ENCODE measurements around the gene ADGRG3.
"Not testable (repeated sequence)": the region's sequence is repeated elsewhere in the genome, so short reads cannot be mapped to it uniquely, and the experiment has no call there.

ADGRG3 gene

GRCh38 chr16:57711346-57711745 lies 43.2 kb downstream of the ADGRG3 start:
- Histone ChIP-seq H3K27me3 (ENCODE audit: control insufficient read depth, insufficient read depth, low read length, poor library complexity, severe bottlenecking) (no peaks in the 10 kb centered on the region), H3K4me3 (ENCODE audit: insufficient read depth, low read depth, low read length) (no peak overlapping the region), H3K36me3 (ENCODE audit: control insufficient read depth, insufficient read depth, low read length) (no peaks in the 10 kb centered on the region), H3K4me1 (ENCODE audit: control insufficient read depth, insufficient read depth, low read length) (no peaks in the 10 kb centered on the region), H3K27ac (ENCODE audit: insufficient read depth, low read depth, low read length, poor library complexity, severe bottlenecking) (no peak overlapping the region), H3K9me3 (ENCODE audit: control insufficient read depth, low read length) (no peaks in the 10 kb centered on the region)
- 93 to 96% methylated on average over 5 of the region's 5 CpGs for WGBS, 2 experiments

GRCh38 chr16:57711993-57712392 lies 43.9 kb downstream of the ADGRG3 start:
- Histone ChIP-seq H3K4me3 (ENCODE audit: insufficient read depth, low read depth, low read length) (no peak overlapping the region), H3K27ac (ENCODE audit: insufficient read depth, low read depth, low read length, poor library complexity, severe bottlenecking) (no peak overlapping the region), H3K36me3 (ENCODE audit: control insufficient read depth, insufficient read depth, low read length) (no peaks in the 10 kb centered on the region), H3K9me3 (ENCODE audit: control insufficient read depth, low read length) (no peaks in the 10 kb centered on the region), H3K4me1 (ENCODE audit: control insufficient read depth, insufficient read depth, low read length) (no peaks in the 10 kb centered on the region), H3K27me3 (ENCODE audit: control insufficient read depth, insufficient read depth, low read length, poor library complexity, severe bottlenecking) (no peaks in the 10 kb centered on the region)
- 85 to 93% methylated on average over 2 to 3 of the region's 3 CpGs for WGBS, 2 experiments

GRCh38 chr16:57712569-57712968 lies 44.5 kb downstream of the ADGRG3 start:
- not testable (repeated sequence) for H3K27me3 ChIP-seq (ENCODE audit: control insufficient read depth, insufficient read depth, low read length, poor library complexity, severe bottlenecking); H3K4me3 ChIP-seq (ENCODE audit: insufficient read depth, low read depth, low read length); H3K4me1 ChIP-seq (ENCODE audit: control insufficient read depth, insufficient read depth, low read length); H3K9me3 ChIP-seq (ENCODE audit: control insufficient read depth, low read length); H3K27ac ChIP-seq (ENCODE audit: insufficient read depth, low read depth, low read length, poor library complexity, severe bottlenecking); H3K36me3 ChIP-seq (ENCODE audit: control insufficient read depth, insufficient read depth, low read length)
- 85 to 89% methylated on average over 6 of the region's 6 CpGs for WGBS, 2 experiments

GRCh38 chr16:57713596-57713995 lies 45.5 kb downstream of the ADGRG3 start:
- Histone ChIP-seq H3K27me3 (ENCODE audit: control insufficient read depth, insufficient read depth, low read length, poor library complexity, severe bottlenecking) (no peaks in the 10 kb centered on the region), H3K4me3 (ENCODE audit: insufficient read depth, low read depth, low read length) (no peak overlapping the region), H3K36me3 (ENCODE audit: control insufficient read depth, insufficient read depth, low read length) (no peaks in the 10 kb centered on the region), H3K27ac (ENCODE audit: insufficient read depth, low read depth, low read length, poor library complexity, severe bottlenecking) (no peak overlapping the region), H3K4me1 (ENCODE audit: control insufficient read depth, insufficient read depth, low read length) (no peaks in the 10 kb centered on the region), H3K9me3 (ENCODE audit: control insufficient read depth, low read length) (no peaks in the 10 kb centered on the region)
- 91 to 97% methylated on average over 8 of the region's 8 CpGs for WGBS, 2 experiments

- no peaks in the 10 kb centered on the region for H3K27me3 ChIP-seq (ENCODE audit: control insufficient read depth, insufficient read depth, low read length, poor library complexity, severe bottlenecking)
- no peaks in the 10 kb centered on the region for H3K36me3 ChIP-seq (ENCODE audit: control insufficient read depth, insufficient read depth, low read length)
- no peaks in the 10 kb centered on the region for H3K9me3 ChIP-seq (ENCODE audit: control insufficient read depth, low read length)
- H3K27ac ChIP-seq (ENCODE audit: insufficient read depth, low read depth, low read length, poor library complexity, severe bottlenecking), result no peak overlapping the region
- H3K4me1 ChIP-seq (ENCODE audit: control insufficient read depth, insufficient read depth, low read length), result no peaks in the 10 kb centered on the region
- 90% methylated on average over 6 of the region's 6 CpGs for whole genome bisulfite sequencing, 2 experiments
- no peak overlapping the region for H3K4me3 ChIP-seq (ENCODE audit: insufficient read depth, low read depth, low read length)
Measured at GRCh38 chr16:57714047-57714446, 45.9 kb downstream of the ADGRG3 start.

- Histone ChIP-seq H3K27ac (ENCODE audit: insufficient read depth, low read depth, low read length, poor library complexity, severe bottlenecking) (no peak overlapping the region), H3K27me3 (ENCODE audit: control insufficient read depth, insufficient read depth, low read length, poor library complexity, severe bottlenecking) (no peaks in the 10 kb centered on the region), H3K4me1 (ENCODE audit: control insufficient read depth, insufficient read depth, low read length) (no peaks in the 10 kb centered on the region), H3K36me3 (ENCODE audit: control insufficient read depth, insufficient read depth, low read length) (no peaks in the 10 kb centered on the region), H3K4me3 (ENCODE audit: insufficient read depth, low read depth, low read length) (no peak overlapping the region), H3K9me3 (ENCODE audit: control insufficient read depth, low read length) (no peaks in the 10 kb centered on the region)
- WGBS, 2 experiments, result 82 to 83% methylated on average over 3 of the region's 3 CpGs
Measured at GRCh38 chr16:57720142-57720575, 52.1 kb downstream of the ADGRG3 start.

GRCh38 chr16:57721356-57722209 lies 53.5 kb downstream of the ADGRG3 start:
- Histone ChIP-seq H3K4me1 (ENCODE audit: control insufficient read depth, insufficient read depth, low read length) (no peaks in the 10 kb centered on the region), H3K27me3 (ENCODE audit: control insufficient read depth, insufficient read depth, low read length, poor library complexity, severe bottlenecking) (no peaks in the 10 kb centered on the region), H3K27ac (ENCODE audit: insufficient read depth, low read depth, low read length, poor library complexity, severe bottlenecking) (no peak overlapping the region), H3K36me3 (ENCODE audit: control insufficient read depth, insufficient read depth, low read length) (no peaks in the 10 kb centered on the region), H3K4me3 (ENCODE audit: insufficient read depth, low read depth, low read length) (no peak overlapping the region), H3K9me3 (ENCODE audit: control insufficient read depth, low read length) (no peaks in the 10 kb centered on the region)
- WGBS, 2 experiments, result 86 to 90% methylated on average over 11 to 17 of the region's 17 CpGs

GRCh38 chr16:57722210-57722499 lies 54.0 kb downstream of the ADGRG3 start:
- Histone ChIP-seq H3K9me3 (ENCODE audit: control insufficient read depth, low read length) (no peaks in the 10 kb centered on the region), H3K27ac (ENCODE audit: insufficient read depth, low read depth, low read length, poor library complexity, severe bottlenecking) (no peak overlapping the region), H3K27me3 (ENCODE audit: control insufficient read depth, insufficient read depth, low read length, poor library complexity, severe bottlenecking) (no peaks in the 10 kb centered on the region), H3K4me1 (ENCODE audit: control insufficient read depth, insufficient read depth, low read length) (no peaks in the 10 kb centered on the region), H3K36me3 (ENCODE audit: control insufficient read depth, insufficient read depth, low read length) (no peaks in the 10 kb centered on the region), H3K4me3 (ENCODE audit: insufficient read depth, low read depth, low read length) (no peak overlapping the region)
- WGBS, 2 experiments, result 90 to 93% methylated on average over 2 of the region's 2 CpGs

GRCh38 chr16:57722651-57723050 lies 54.5 kb downstream of the ADGRG3 start:
- Histone ChIP-seq H3K36me3 (ENCODE audit: control insufficient read depth, insufficient read depth, low read length) (no peaks in the 10 kb centered on the region), H3K27ac (ENCODE audit: insufficient read depth, low read depth, low read length, poor library complexity, severe bottlenecking) (no peak overlapping the region), H3K4me3 (ENCODE audit: insufficient read depth, low read depth, low read length) (no peak overlapping the region), H3K4me1 (ENCODE audit: control insufficient read depth, insufficient read depth, low read length) (no peaks in the 10 kb centered on the region), H3K9me3 (ENCODE audit: control insufficient read depth, low read length) (no peaks in the 10 kb centered on the region), H3K27me3 (ENCODE audit: control insufficient read depth, insufficient read depth, low read length, poor library complexity, severe bottlenecking) (no peaks in the 10 kb centered on the region)
- 87 to 88% methylated on average over 11 of the region's 11 CpGs for WGBS, 2 experiments

- H3K4me1 ChIP-seq (ENCODE audit: control insufficient read depth, insufficient read depth, low read length), result no peaks in the 10 kb centered on the region
- H3K4me3 ChIP-seq (ENCODE audit: insufficient read depth, low read depth, low read length), result no peak overlapping the region
- no peak overlapping the region for H3K27ac ChIP-seq (ENCODE audit: insufficient read depth, low read depth, low read length, poor library complexity, severe bottlenecking)
- H3K9me3 ChIP-seq (ENCODE audit: control insufficient read depth, low read length), result no peaks in the 10 kb centered on the region
- H3K27me3 ChIP-seq (ENCODE audit: control insufficient read depth, insufficient read depth, low read length, poor library complexity, severe bottlenecking), result no peaks in the 10 kb centered on the region
- 62 to 65% methylated on average over 7 of the region's 7 CpGs for WGBS, 2 experiments
- H3K36me3 ChIP-seq (ENCODE audit: control insufficient read depth, insufficient read depth, low read length), result no peaks in the 10 kb centered on the region
Measured at GRCh38 chr16:57723170-57723569, 55.1 kb downstream of the ADGRG3 start.

Data from ectodermal cell (in vitro differentiated cells).